CD4-positive, alpha-beta T cell treated with Interferon alpha-2 for 1 hour (primary cell): ENCODE measurements around the gene C21orf91.

Experiments
- DNase-seq, 2 donors: peaks; one replicate each; pipeline ENCODE4 v3.0.0-alpha.2; 2020 to 2022

C21orf91 gene

DNA sequence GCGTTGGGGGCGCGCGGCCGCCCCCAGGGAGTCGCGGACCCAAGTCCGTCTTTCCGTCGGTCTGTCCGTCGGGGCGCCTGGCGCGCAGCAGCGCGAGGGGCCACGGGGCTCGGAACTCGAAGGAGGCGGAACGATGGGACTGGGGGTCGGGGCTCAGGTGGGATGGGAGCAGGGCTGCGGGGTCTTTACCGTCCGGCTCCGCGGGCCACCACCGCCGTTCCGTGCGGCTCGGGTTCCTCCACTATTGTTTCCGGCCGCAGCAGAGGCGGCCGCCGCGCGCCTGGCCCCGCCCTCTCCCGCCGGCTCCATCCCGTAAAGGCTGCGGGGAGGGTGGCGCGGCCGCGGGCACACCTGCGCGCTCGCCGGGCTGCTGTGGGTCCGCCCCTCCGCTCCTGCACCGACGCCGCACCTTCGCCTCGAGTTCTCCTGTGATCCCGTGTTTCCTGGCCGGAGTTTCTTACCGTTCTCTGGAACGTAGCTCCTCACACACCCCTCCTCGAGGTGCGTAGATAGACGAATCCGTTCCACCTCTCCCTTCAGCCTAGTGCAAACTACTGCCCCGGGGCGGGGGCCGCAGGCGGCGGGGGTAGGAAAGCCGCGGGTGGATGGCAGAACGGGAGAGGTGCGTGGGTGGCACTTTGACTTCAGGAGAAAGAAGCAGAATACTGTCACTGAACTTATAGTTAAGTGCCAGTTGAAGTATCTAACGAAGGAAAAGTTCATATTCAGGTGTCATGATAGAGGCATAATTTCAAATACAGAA, at the start of gene C21orf91:
C21orf91 (minus strand) TSS at position 243 of the 763 bp plus-strand sequence. CDS start 1,038 bp downstream, outside the sequence.
- DNase-seq, result peak; percentile 90 to 93

- DNase-seq, result no peak
Measured at GRCh38 chr21:17866590-17866989, 47.4 kb upstream of the C21orf91 start.

GRCh38 chr21:17859661-17860060, 40.5 kb upstream of the C21orf91 start:
- no peak for DNase-seq

DNA sequence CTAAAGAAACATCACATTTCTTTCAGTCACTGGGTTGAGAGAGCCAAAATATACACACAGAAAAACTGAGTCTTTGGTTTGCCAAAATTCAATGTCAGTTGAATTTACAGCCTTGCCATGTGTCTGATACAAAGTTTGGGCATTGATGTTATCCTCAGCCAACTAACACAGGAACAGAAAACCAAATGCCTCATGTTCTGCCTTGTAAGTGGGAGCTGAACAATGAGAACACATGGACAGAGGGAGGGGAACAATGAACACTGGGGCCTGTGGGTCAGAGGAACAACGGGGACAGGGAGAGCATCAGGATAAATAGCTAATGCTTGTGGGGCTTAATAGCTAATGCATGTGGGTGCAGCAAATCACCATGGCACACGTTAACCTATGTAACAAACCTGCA, 39.6 kb upstream of the C21orf91 start:
- no peak for DNase-seq

DNA sequence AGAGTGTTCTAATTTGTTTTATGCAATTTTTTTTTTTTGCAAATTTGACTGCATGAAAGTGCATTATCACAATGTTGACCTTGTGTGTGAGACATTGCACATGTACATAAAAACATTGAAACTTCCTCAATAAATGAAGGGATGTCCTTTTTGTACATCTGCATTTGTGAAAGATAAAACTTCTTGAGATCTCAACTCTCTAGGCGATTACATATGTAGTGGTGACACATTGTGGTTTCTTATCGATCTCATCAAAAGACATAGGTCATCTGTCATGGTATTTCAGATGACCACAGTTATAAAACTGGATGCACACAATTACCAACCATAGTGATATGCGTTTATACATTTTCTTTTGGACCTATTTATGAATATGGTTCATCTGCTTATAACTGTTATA, 35.6 kb upstream of the C21orf91 start:
- DNase-seq, result no peak

- DNase-seq, result no peak
Measured at GRCh38 chr21:17853393-17854275, 34.5 kb upstream of the C21orf91 start.

DNA sequence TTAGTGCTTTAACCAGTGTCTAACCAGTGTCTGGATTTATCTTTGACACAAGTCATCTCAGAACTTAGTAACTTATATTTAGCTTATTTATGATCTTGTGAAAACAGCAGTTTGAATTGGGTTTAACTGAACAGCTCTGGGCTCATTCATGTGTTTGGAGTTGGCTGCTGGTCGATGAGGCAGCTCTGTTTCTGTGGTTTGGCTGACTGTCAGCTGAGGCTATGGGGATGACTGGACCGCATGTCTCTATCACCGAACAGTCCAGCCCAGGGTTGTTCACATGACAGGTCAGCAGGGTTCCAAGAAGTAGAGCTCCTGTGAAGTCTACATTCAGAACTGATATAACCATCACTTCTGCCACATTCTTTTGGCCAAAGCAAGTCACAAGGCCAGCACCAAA, 29.1 kb upstream of the C21orf91 start:
- DNase-seq, result no peak

DNA sequence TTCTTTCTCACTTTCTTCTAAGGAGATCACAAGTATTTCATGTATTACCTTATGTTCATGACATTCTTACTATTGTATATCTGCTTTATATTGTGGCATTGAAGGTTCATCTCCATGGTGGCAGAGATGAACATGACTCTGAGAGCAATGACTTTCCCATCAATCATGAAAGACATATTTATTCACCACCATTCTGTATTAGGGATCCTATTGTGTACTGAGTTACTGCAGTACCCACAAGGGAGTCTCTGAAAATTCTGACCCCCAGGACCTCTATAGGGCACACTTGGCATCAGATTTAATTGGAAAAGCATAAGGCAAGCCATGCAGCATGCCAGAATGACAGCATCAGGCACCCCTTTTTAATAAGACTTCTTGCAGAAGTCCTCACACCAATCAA, 21.9 kb upstream of the C21orf91 start:
- no peak for DNase-seq

DNA sequence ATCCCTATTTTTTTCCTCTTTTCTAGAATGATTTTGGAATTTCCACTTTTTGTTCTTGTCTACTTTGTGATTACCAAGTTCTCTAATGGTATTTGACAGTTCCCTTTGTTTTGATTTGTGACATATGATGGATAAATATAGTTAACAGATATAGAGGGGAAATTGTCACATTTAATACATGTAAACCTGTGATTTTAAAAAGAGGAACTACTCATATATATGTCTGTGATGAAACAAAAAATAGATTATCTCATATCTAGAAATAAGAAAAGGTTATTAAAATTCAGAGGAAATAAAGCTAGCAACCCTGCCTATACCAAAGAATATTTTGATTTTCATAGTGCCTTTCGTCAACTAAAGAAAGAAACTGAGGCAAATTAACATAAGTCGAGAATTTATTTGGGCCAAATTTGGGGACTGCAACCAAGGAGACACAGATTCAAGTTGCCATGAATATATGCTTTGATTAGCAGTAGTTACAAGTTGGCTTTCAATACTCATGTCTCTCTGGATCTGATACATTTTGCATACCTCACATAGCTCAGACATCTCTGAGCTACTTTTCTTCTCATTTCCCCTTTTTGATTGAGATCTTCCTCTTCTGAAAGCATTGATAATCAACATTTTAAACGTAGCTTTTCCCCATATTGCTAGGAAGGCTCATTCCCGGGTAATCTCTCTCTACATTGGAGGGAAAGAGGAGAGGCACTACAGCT, 15.6 kb upstream of the C21orf91 start:
- DNase-seq, result no peak

DNA sequence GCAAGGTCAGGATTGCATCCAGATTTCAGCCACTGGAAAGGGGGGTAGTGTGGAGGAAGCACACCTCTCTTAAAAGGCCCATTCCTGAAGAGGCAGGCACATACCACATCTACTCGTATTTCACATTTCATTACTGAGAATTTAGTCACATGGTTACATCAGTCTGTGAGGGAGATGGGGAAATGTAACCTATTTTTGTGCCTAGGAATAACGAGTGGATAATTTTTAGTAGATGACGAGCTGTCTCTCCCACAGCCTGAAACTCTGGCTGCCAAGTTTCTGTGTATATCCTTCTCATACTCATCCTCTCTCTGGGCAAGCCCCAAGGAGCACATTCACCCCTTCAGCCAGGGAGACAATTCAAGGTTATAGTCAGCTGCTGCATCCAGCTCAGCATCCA, 10.3 kb upstream of the C21orf91 start:
- no peak for DNase-seq

DNA sequence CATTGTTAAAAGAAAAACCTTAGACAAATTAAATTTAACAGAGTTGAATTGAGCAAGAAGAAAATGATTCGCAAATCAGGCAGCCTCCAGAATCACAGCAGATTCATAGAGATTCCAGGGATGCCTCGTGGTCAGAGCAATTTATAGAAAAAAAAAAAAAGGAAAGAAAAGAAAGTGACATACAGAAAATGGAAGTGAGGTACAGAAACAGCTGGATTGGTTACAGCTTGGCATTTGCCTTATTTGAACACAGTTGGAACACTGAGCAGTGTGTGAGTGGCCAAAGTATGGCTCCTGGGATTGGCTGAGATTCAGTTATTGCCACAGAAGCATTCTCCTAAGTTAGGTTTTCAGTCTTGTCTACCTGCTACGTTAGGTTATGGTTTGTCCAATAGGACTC, 9.1 kb upstream of the C21orf91 start:
- DNase-seq, result no peak

GRCh38 chr21:17823846-17824245, 4.7 kb upstream of the C21orf91 start:
- DNase-seq, result no peak

GRCh38 chr21:17821121-17821520, 2.0 kb upstream of the C21orf91 start:
- DNase-seq, result no peak

DNA sequence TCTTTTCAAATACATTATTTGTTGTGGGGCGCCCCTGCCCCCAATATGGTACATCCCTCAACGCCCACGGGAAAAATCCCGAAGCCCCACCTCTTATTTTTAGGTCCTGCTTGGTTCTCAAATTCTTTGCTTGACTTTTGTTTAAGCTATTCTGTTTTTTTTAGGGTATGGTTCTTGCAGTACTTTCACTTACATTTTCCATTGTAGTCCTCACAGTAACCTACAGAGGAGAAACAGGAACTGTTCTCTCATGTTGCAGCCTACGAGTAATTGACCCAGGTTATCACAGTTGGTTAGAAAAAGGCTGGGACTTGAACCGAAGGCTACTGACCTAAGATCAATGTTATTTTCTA, 697 bp upstream of the C21orf91 start:
- no peak for DNase-seq

GRCh38 chr21:17818186-17819113, 706 bp downstream of the C21orf91 start:
- DNase-seq, result peak; percentile 38 to 56

GRCh38 chr21:17813353-17813752, 5.8 kb downstream of the C21orf91 start:
- no peak for DNase-seq

- no peak for DNase-seq
Measured at GRCh38 chr21:17805966-17806365, 13.2 kb downstream of the C21orf91 start.

- DNase-seq, result no peak
Measured at GRCh38 chr21:17803536-17803935, 15.6 kb downstream of the C21orf91 start.

- DNase-seq, result no peak
Measured at GRCh38 chr21:17802572-17802971, 16.6 kb downstream of the C21orf91 start.

DNA sequence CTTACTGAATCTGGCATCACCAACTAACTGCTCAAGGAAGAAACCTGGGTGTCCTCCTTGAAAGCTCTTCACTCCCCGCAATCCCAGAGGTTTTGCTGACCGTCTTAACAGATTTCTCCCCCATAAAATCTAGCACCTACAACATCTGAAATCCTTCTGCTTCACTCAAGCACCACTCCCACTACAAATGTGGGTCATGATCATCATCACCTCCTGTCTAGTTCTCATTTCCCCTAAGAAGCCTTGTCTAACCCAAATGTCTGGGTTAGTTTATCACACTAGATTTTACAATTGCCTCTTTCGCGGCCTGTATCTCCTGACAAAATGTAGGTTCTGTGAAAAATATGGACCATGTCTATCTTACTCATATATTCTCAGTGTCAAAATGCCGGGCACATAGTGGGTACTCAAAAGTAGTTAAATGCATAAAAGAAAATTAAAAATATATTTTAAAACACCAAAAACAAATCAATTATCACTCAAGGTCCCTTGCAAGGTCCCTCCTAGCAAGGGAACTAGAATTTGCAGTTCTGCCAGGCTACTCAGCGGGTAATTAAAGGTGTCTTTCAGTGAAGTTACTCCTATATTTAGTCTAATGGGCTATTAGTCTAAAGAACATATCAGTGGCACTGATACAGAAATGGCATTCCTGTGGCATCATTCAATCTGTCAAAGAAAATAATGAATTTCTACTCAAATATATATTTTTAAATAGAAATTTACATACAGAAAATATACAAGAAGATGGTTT, 19.6 kb downstream of the C21orf91 start:
- peak in 1 of 2 donors; percentile 75 for DNase-seq

- DNase-seq, result peak in 1 of 2 donors; percentile 16
Measured at GRCh38 chr21:17798796-17799195, 20.4 kb downstream of the C21orf91 start.

DNA sequence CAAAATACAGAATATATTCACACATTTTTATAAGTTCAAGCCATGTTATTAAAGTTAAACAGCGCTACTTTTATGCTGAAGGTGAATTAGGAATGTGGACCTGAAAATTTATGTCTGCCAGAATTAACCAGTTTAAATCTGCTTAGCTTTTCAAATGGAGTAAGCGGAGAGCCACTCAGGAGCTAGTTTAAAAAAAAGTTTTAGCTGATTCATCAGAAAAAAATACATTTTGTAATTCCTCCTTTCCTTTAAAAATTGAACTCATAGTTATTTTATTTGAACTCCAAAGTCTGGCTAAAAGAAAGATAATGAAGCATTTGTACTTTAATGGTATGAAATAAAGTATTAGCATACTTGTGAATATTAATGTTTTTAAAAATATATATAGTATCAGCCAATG, 21.2 kb downstream of the C21orf91 start:
- no peak for DNase-seq
